NAMALWA (cell line): ENCODE data around the gene PPHLN1.
"Not testable (repeated sequence)": the region's sequence is repeated elsewhere in the genome, so short reads cannot be mapped to it uniquely, and the experiment has no call there.

ENCODE experiments used
- DNase-seq: peaks from one replicate; pipeline ENCODE4 v3.0.0-alpha.2; 2015; ENCODE audit warnings: low spot score

The PPHLN1 gene

GRCh38 chr12:42372154-42372791 is 46.3 kb downstream of the PPHLN1 start:
- DNase-seq: peak; percentile 85

- no peak for DNase-seq
These were observed 47.7 kb downstream of the PPHLN1 start for GRCh38 chr12:42373669-42374068.

- no peak for DNase-seq
These were observed 54.8 kb downstream of the PPHLN1 start for GRCh38 chr12:42380733-42381132.

- DNase-seq: no peak
These were observed 56.2 kb downstream of the PPHLN1 start for GRCh38 chr12:42382013-42382696.

- no peak for DNase-seq
These were observed 59.4 kb downstream of the PPHLN1 start for GRCh38 chr12:42385326-42385841.

- no peak for DNase-seq
These were observed 60.3 kb downstream of the PPHLN1 start for GRCh38 chr12:42386308-42386707.

GRCh38 chr12:42388086-42388485 is 62.1 kb downstream of the PPHLN1 start:
- DNase-seq: not testable (repeated sequence)

GRCh38 chr12:42394429-42394828 is 68.5 kb downstream of the PPHLN1 start:
- DNase-seq: no peak

GRCh38 chr12:42396473-42397259 is 70.7 kb downstream of the PPHLN1 start:
- no peak for DNase-seq

- DNase-seq: no peak
These were observed 76.9 kb downstream of the PPHLN1 start for GRCh38 chr12:42402821-42403411.

GRCh38 chr12:42407306-42407705 is 81.3 kb downstream of the PPHLN1 start:
- DNase-seq: no peak

GRCh38 chr12:42409471-42409870 is 83.5 kb downstream of the PPHLN1 start:
- no peak for DNase-seq

- DNase-seq: no peak
These were observed 84.4 kb downstream of the PPHLN1 start for GRCh38 chr12:42410340-42410739.

- no peak for DNase-seq
These were observed 94.4 kb downstream of the PPHLN1 start for GRCh38 chr12:42420395-42420794.

- DNase-seq: peak; percentile 12
These were observed 96.1 kb downstream of the PPHLN1 start for GRCh38 chr12:42421844-42422779.

- no peak for DNase-seq
These were observed 96.8 kb downstream of the PPHLN1 start for GRCh38 chr12:42422785-42423184.

- DNase-seq: no peak
These were observed 100.8 kb downstream of the PPHLN1 start for GRCh38 chr12:42426746-42427145.

- no peak for DNase-seq
These were observed 102.9 kb downstream of the PPHLN1 start for GRCh38 chr12:42428850-42429249.

GRCh38 chr12:42432517-42433140 is 106.7 kb downstream of the PPHLN1 start:
- no peak for DNase-seq

- no peak for DNase-seq
These were observed 114.6 kb downstream of the PPHLN1 start for GRCh38 chr12:42440608-42441007.

GRCh38 chr12:42442311-42442759 is 116.4 kb downstream of the PPHLN1 start:
- DNase-seq: no peak
